ENCODE data around the gene DGKE.
A peak's percentile ranks its signal among the peaks of the same experiment; 100 is the strongest.

DNA sequence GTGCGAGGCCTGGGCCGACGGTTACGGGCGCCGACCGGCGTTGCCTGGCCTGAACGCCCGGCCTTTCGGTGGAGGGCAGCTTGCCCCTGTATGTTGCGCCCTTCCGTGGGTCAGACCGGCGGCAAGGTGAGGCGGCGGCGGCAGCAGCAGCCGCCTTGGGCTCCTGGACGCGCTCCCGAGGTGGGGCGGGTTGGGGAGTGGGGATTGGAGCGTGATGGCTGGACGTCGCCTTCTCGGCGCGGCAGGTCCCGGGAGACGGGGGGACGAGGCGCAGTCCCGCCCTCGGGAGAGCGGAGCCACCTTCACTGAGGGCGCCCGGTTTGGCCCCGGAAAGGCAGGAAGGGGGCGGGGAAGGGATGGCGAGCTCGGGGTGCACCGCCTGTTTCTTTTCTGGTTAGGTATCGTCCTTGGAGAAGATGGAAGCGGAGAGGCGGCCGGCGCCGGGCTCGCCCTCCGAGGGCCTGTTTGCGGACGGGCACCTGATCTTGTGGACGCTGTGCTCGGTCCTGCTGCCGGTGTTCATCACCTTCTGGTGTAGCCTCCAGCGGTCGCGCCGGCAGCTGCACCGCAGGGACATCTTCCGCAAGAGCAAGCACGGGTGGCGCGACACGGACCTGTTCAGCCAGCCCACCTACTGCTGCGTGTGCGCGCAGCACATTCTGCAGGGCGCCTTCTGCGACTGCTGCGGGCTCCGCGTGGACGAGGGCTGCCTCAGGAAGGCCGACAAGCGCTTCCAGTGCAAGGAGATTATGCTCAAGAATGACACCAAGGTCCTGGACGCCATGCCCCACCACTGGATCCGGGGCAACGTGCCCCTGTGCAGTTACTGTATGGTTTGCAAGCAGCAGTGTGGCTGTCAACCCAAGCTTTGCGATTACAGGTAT lies 671 bp downstream of the DGKE start:
- TF ChIP-seq, protein P1, sequence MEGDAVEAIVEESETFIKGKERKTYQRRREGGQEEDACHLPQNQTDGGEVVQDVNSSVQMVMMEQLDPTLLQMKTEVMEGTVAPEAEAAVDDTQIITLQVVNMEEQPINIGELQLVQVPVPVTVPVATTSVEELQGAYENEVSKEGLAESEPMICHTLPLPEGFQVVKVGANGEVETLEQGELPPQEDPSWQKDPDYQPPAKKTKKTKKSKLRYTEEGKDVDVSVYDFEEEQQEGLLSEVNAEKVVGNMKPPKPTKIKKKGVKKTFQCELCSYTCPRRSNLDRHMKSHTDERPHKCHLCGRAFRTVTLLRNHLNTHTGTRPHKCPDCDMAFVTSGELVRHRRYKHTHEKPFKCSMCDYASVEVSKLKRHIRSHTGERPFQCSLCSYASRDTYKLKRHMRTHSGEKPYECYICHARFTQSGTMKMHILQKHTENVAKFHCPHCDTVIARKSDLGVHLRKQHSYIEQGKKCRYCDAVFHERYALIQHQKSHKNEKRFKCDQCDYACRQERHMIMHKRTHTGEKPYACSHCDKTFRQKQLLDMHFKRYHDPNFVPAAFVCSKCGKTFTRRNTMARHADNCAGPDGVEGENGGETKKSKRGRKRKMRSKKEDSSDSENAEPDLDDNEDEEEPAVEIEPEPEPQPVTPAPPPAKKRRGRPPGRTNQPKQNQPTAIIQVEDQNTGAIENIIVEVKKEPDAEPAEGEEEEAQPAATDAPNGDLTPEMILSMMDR (IDR thresholded peaks at IDR 0.05) = peak in 2 of 6 experiments; percentile 9 to 42
- no peak for TF ChIP-seq POLR2A (IDR thresholded peaks at IDR 0.05)

Data from esophagus squamous epithelium (tissue), 4 donors.